Esophagus squamous epithelium (tissue), 5 donors: Measurements from ENCODE around the gene MERTK. TPM values are rescaled to one million over a fixed set of nuclear protein-coding genes. Genes with fewer than 3 reads are reported as not detected.
"Not testable (repeated sequence)": the region's sequence is repeated elsewhere in the genome, so short reads cannot be mapped to it uniquely, and the experiment has no call there.

Experiments used
- DNase-seq: peaks from one replicate; lab custom pipeline; 2025; lab: John Stamatoyannopoulos, UW
- H3K27ac ChIP-seq, 4 donors: fragments of 200-600 bp; sonication (generic); one replicate each; pipeline ENCODE4 v1.5.1; 2016 to 2019; ENCODE audit warnings: mild to moderate bottlenecking in 1 of 4
- H3K27me3 ChIP-seq, 4 donors: fragments of 200-600 bp; sonication (generic); 1 replicate in 3 of 4; 2 replicates in 1 of 4; pipeline versions ENCODE4 v1.5.1 to v1.6.0; 2017 to 2021; ENCODE audit warnings: antibody characterized with exemption in 1 of 4
- H3K36me3 ChIP-seq, 3 donors: fragments of 200-600 bp; sonication (generic); one replicate each; pipeline ENCODE4 v1.5.1; 2016 to 2019
- H3K4me1 ChIP-seq, 3 donors: fragments of 200-600 bp; sonication (generic); one replicate each; pipeline ENCODE4 v1.5.1; 2017 to 2019
- H3K4me3 ChIP-seq, 4 donors: fragments of 200-600 bp; sonication (generic); 1 replicate in 3 of 4; 2 replicates in 1 of 4; pipeline ENCODE4 v1.5.1; 2016 to 2019; ENCODE audit warnings: mild to moderate bottlenecking in 2 of 4, moderate library complexity in 1 of 4
- H3K9me3 ChIP-seq, 3 donors: fragments of 200-600 bp; sonication (generic); one replicate each; pipeline ENCODE4 v1.5.1; 2016 to 2019
- CTCF ChIP-seq, 6 experiments: fragments of 450-650 bp in 4 of 6; fragments of 200-600 bp in 2 of 6; sonication (generic) in 2 of 6; IDR thresholded peaks; one replicate each; pipeline ENCODE4 v1.5.1; 2016 to 2019; ENCODE audit warnings: antibody characterized with exemption in 6 of 6, mild to moderate bottlenecking in 4 of 6, moderate library complexity in 4 of 6
- POLR2A ChIP-seq, 4 donors: fragments of 450-650 bp; IDR thresholded peaks; one replicate each; pipeline ENCODE4 v1.6.1; 2017; ENCODE audit warnings: antibody characterized with exemption in 4 of 4, mild to moderate bottlenecking in 4 of 4, moderate library complexity in 3 of 4
- WGBS, 2 donors: methylation state at CpG; one replicate each; pipeline ENCODE4 v1.1.5; 2018; 5-methylcytosine and 5-hydroxymethylcytosine counted together
- intact Hi-C: fragments of 100-400 bp; cut with DNase I; formaldehyde crosslinking; loops from one replicate; pipeline ENCODE4 v1.15.0; 2022
- total RNA-seq, 4 donors: library from RNA; depleted of rRNA; stranded (reverse); fragments of >200 nt; gene quantifications; one replicate each; pipeline ENCODE4 v1.1.0, GENCODE V29; 2016
- donor health status: DM: yes; HTN: yes; CAD: no.

MERTK gene
- 10 to 100 TPM in 2 of 4 donors, 1 to 10 TPM in 2; 1.7 to 13.7 (median 7.0) TPM for total RNA-seq

- intact Hi-C loops: loop anchor here (2.0 kb wide), 1 partner anchor 147 kb away; no protein-coding TSS in a partner anchor
- WGBS, 2 donors: 1 to 3% methylated on average over 17 to 19 of the region's 71 CpGs
- Histone ChIP-seq H3K27ac (peak within 1 kb of the TSS; percentile 69 to 93 (median 83)), H3K4me3 (peak within 1 kb of the TSS; percentile 63 to 86 (median 70)), H3K4me1 (peaks cover 12 to 59% (median 17%) of the 10 kb centered on the region in 3 donors), H3K9me3 (no peaks in the 10 kb centered on the region), H3K36me3 (no peaks in the 10 kb centered on the region), H3K27me3 (peaks cover 0 to 23% (median 0%) of the 10 kb centered on the region in 4 donors)
- no peak for DNase-seq
- TF ChIP-seq POLR2A (IDR thresholded peaks at IDR 0.05) (peak in 2 of 4 donors; percentile 80 to 87), CTCF (IDR thresholded peaks at IDR 0.05) (peak in 5 of 6 experiments; percentile 43 to 68 (median 55))
Observed at GRCh38 chr2:111897924-111898702, at the start of gene MERTK. MERTK (plus strand) TSS chr2:111898607; CDS start chr2:111898736, 129 bp downstream.

GRCh38 chr2:111850646-111851045 is 47.8 kb upstream of the MERTK start:
- WGBS, 2 donors: 13 to 15% methylated on average over 3 of the region's 4 CpGs
- intact Hi-C loops, H3K27me3 ChIP-seq: not testable (repeated sequence)

GRCh38 chr2:111852544-111852943 is 45.9 kb upstream of the MERTK start:
- H3K27ac ChIP-seq, H3K9me3 ChIP-seq, H3K4me1 ChIP-seq, H3K4me3 ChIP-seq, DNase-seq, intact Hi-C loops, H3K27me3 ChIP-seq: not testable (repeated sequence)
- peaks cover 0 to 73% (median 0%) of the 10 kb centered on the region in 3 donors for H3K36me3 ChIP-seq
- WGBS, 2 donors: 72 to 88% methylated on average over 2 to 3 of the region's 3 CpGs

More at GRCh38 chr2:111850646-111851045, 47.8 kb upstream of the MERTK start:
- H3K27ac ChIP-seq, H3K4me1 ChIP-seq, H3K4me3 ChIP-seq, H3K9me3 ChIP-seq, DNase-seq: not testable (repeated sequence)
- peak in 4 of 6 experiments; percentile 13 to 47 (median 26) for TF ChIP-seq CTCF (IDR thresholded peaks at IDR 0.05)
- H3K36me3 ChIP-seq: peaks cover 0 to 70% (median 0%) of the 10 kb centered on the region in 3 donors

- H3K27me3 ChIP-seq, H3K4me1 ChIP-seq, DNase-seq, intact Hi-C loops, H3K4me3 ChIP-seq, H3K27ac ChIP-seq, H3K9me3 ChIP-seq: not testable (repeated sequence)
- peaks cover 0 to 65% (median 0%) of the 10 kb centered on the region in 3 donors for H3K36me3 ChIP-seq
- 77% methylated on average over 3 of the region's 3 CpGs; no CpG with 5 or more reads in 1 of the 2 donors for WGBS, 2 donors
Observed at GRCh38 chr2:111860005-111860404, 38.4 kb upstream of the MERTK start.

- DNase-seq, H3K4me3 ChIP-seq, H3K4me1 ChIP-seq, H3K9me3 ChIP-seq, H3K27me3 ChIP-seq, H3K27ac ChIP-seq, intact Hi-C loops: not testable (repeated sequence)
- peaks cover 0 to 69% (median 0%) of the 10 kb centered on the region in 3 donors for H3K36me3 ChIP-seq
- WGBS, 2 donors: 50 to 82% methylated on average over 2 to 3 of the region's 3 CpGs
Observed at GRCh38 chr2:111865124-111865523, 33.3 kb upstream of the MERTK start.

- WGBS, 2 donors: 50 to 70% methylated on average over 1 to 2 of the region's 2 CpGs
- H3K4me3 ChIP-seq, H3K27me3 ChIP-seq, H3K9me3 ChIP-seq, H3K4me1 ChIP-seq, H3K27ac ChIP-seq, intact Hi-C loops, DNase-seq: not testable (repeated sequence)
- H3K36me3 ChIP-seq: peaks cover 0 to 66% (median 0%) of the 10 kb centered on the region in 3 donors
Observed at GRCh38 chr2:111872806-111873205, 25.6 kb upstream of the MERTK start.
